Measurements from ENCODE around the gene FREM1.

FREM1 gene

DNA sequence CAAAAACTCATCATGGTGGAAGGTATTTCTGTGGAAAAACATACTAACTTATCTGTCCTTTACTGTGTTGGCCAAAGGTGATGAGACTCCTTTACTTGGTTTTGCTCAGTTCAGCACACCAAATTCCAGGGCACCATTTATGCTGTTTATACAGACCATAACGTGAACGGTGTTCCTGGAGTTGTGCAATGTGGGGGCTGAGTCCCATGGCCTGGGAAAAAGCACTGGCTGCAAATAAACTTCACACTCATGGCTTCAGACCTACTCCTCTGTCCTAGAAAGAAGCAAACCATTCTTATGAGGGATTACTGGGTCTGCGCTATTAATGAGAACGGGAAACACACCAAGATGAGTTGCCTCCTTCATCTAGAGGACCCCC lies 10.4 kb downstream of the FREM1 start:
- Histone ChIP-seq H3K27ac (ENCODE audit: poor library complexity, severe bottlenecking) (no peak overlapping the region), H3K4me1 (ENCODE audit: insufficient read depth, poor library complexity, severe bottlenecking) (peaks cover 9% of the 10 kb centered on the region), H3K36me3 (ENCODE audit: low read depth) (no peaks in the 10 kb centered on the region), H3K9me3 (ENCODE audit: severe bottlenecking) (no peaks in the 10 kb centered on the region), H3K4me3 (ENCODE audit: severe bottlenecking) (no peak overlapping the region), H3K27me3 (ENCODE audit: insufficient read depth, poor library complexity, severe bottlenecking) (no peaks in the 10 kb centered on the region)
- no peak for ATAC-seq (ENCODE audit: low read depth)
- DNase-seq (ENCODE audit: low spot score): no peak
- no peak for TF ChIP-seq CTCF (IDR thresholded peaks at IDR 0.05; ENCODE audit: poor library complexity, severe bottlenecking)

DNA sequence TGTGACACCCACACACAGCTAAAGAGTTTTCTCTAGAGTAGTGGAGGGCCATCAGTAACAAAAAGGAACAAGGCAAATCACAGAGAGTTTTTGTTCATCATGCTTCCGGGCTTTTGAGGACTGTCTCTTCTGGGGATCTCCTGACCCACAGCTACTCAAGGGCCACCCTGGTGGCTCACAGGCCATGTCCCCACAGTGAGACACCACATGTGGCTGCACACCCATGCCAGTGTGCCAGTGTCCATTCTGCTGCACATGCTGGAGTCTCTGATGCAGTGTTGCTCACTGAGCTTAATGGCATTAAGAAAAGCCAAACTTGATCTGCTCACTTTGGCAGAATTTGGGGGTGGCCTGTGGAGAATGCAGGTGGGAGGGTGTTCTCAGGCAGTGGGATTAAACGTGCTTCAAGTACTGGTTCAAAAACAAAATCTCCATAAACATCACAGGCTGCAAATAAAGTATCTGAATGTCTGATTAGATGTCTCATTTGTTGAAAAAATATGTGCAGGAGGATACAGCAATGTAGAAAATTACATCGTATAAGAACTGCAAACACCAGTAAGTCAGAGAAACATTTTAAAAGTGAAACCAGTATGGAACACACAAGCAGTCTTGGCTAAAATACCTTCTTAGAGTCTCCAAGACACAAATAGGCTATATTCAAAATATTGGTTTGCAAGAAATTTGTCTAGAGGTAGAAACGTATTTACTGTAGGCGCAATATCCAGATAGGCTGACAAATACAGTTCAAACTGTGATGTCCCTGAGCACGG lies 11.0 kb downstream of the FREM1 start:
- no peak overlapping the region for H3K27ac ChIP-seq (ENCODE audit: poor library complexity, severe bottlenecking)
- DNase-seq (ENCODE audit: low spot score) (no peak), ATAC-seq (ENCODE audit: low read depth) (no peak)
- H3K36me3 ChIP-seq (ENCODE audit: low read depth): no peaks in the 10 kb centered on the region
- peaks cover 9% of the 10 kb centered on the region for H3K4me1 ChIP-seq (ENCODE audit: insufficient read depth, poor library complexity, severe bottlenecking)
- no peak overlapping the region for H3K4me3 ChIP-seq (ENCODE audit: severe bottlenecking)
- H3K9me3 ChIP-seq (ENCODE audit: severe bottlenecking): no peaks in the 10 kb centered on the region
- H3K27me3 ChIP-seq (ENCODE audit: insufficient read depth, poor library complexity, severe bottlenecking): no peaks in the 10 kb centered on the region
- TF ChIP-seq CTCF (IDR thresholded peaks at IDR 0.05; ENCODE audit: poor library complexity, severe bottlenecking): no peak

DNA sequence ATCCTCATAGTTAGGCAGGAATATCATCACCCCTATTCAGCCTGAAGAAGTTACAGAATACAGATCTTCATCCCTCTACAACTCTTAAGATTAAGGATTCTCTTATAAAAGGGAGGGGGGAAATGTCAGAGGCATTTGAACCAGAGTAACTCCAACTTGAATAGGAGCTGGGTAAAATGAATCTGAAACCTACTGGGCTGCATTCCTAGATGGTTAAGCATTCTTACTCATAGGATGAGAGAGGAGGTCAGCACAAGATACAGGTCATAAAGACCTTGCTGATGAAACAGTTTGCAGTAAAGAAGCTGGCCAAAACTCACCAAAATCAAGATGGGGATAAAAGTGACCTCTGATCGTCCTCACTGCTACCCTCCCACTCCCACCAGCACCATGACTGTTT lies 14.4 kb downstream of the FREM1 start:
- H3K4me3 ChIP-seq (ENCODE audit: severe bottlenecking): no peak overlapping the region
- ATAC-seq (ENCODE audit: low read depth) (peak; percentile 88), DNase-seq (ENCODE audit: low spot score) (no peak)
- H3K4me1 ChIP-seq (ENCODE audit: insufficient read depth, poor library complexity, severe bottlenecking): peaks cover 9% of the 10 kb centered on the region
- H3K36me3 ChIP-seq (ENCODE audit: low read depth): no peaks in the 10 kb centered on the region
- no peak overlapping the region for H3K27ac ChIP-seq (ENCODE audit: poor library complexity, severe bottlenecking)
- no peak for TF ChIP-seq CTCF (IDR thresholded peaks at IDR 0.05; ENCODE audit: poor library complexity, severe bottlenecking)
- H3K9me3 ChIP-seq (ENCODE audit: severe bottlenecking): no peaks in the 10 kb centered on the region
- H3K27me3 ChIP-seq (ENCODE audit: insufficient read depth, poor library complexity, severe bottlenecking): no peaks in the 10 kb centered on the region

DNA sequence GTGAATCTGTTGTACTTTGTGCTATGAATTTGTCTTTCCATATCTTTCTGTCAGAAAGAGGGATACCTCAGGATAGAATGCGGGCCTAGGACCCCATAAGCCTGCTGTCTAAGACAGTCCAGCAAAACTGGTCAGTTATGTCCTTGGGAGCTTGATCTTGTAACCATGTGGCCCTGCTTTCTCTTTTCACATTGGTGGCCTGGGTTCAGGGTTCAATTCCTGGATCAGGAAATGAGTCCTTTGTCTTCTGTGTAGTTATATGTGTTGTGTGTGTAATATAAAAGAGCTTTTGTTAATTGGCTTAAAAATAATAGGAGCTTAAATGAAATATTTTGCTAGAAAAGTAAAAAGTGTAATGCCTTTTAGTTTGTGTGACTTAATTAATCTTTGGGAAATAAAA lies 16.9 kb downstream of the FREM1 start:
- no peak for ATAC-seq (ENCODE audit: low read depth)
- Histone ChIP-seq H3K27ac (ENCODE audit: poor library complexity, severe bottlenecking) (no peak overlapping the region), H3K9me3 (ENCODE audit: severe bottlenecking) (no peaks in the 10 kb centered on the region), H3K4me1 (ENCODE audit: insufficient read depth, poor library complexity, severe bottlenecking) (peaks cover 9% of the 10 kb centered on the region), H3K36me3 (ENCODE audit: low read depth) (no peaks in the 10 kb centered on the region), H3K4me3 (ENCODE audit: severe bottlenecking) (no peak overlapping the region), H3K27me3 (ENCODE audit: insufficient read depth, poor library complexity, severe bottlenecking) (no peaks in the 10 kb centered on the region)
- no peak for DNase-seq (ENCODE audit: low spot score)
- no peak for TF ChIP-seq CTCF (IDR thresholded peaks at IDR 0.05; ENCODE audit: poor library complexity, severe bottlenecking)

DNA sequence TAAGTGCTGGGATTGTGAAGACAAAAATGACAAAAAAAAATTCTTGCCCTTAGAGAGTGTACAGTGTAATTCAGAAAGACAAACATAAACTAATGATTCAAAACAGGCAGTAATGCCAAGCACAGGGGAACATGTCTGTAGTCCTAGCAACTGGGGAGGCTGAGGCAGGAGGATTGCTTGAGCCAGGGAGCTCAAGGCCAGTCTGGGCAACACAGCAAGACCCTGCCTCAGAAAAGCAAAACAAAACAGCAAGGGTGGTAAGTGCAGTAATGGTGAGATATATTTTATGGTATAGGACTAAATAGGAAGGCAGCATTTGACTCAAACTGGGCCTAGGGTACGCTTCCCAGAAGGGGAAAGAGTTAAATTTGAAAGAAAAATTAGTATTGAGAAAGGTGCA lies 18.9 kb downstream of the FREM1 start:
- TF ChIP-seq CTCF (IDR thresholded peaks at IDR 0.05; ENCODE audit: poor library complexity, severe bottlenecking): no peak
- H3K27ac ChIP-seq (ENCODE audit: poor library complexity, severe bottlenecking): no peak overlapping the region
- peaks cover 9% of the 10 kb centered on the region for H3K4me1 ChIP-seq (ENCODE audit: insufficient read depth, poor library complexity, severe bottlenecking)

More for the DNA sequence above, 18.9 kb downstream of the FREM1 start:
- Histone ChIP-seq H3K36me3 (ENCODE audit: low read depth) (no peaks in the 10 kb centered on the region), H3K9me3 (ENCODE audit: severe bottlenecking) (no peaks in the 10 kb centered on the region), H3K4me3 (ENCODE audit: severe bottlenecking) (no peak overlapping the region), H3K27me3 (ENCODE audit: insufficient read depth, poor library complexity, severe bottlenecking) (no peaks in the 10 kb centered on the region)
- ATAC-seq (ENCODE audit: low read depth) (no peak), DNase-seq (ENCODE audit: low spot score) (no peak)

Measured in RWPE2 (cell line).